ENCODE measurements around the gene CYP26C1. TPM values are rescaled to one million over a fixed set of nuclear protein-coding genes. Genes with fewer than 3 reads are reported as not detected.

Gene CYP26C1
- total and polyA plus RNA-seq, 2 of the 13 experiments (the other 11 are each of a cell fraction or from before 2014, with no cell fraction given) = 0.02 TPM; not detected in 1

DNA sequence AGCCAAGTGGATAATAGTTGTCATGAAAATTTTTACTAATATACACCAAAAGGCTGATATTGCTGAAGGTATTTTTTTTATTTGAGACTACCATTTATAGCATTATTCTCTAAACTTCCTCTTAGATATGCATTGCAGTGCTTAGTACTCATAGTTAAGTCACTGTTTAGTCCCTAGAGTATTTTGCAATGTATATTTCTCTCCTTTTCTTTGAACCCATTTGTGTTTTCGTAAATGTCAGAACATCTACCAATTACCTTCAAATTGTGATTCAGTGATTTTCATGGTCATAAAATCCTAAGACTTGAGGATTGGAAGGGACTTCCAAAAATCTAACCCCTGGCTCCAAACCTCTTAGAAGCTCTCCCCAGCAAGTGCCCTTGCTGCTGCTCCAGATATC lies 21.5 kb upstream of the CYP26C1 start:
- in situ Hi-C loops (cut with HindIII; ENCODE audit: extremely low pct_ligation_motif_present, low pct_unique_long_range_greater_than_20kb) (no loop called here), intact Hi-C loops (cut with micrococcal nuclease; ENCODE audit: unreplicated experiment) (loop anchor here (1.0 to 10.0 kb wide), 2 partner anchors 33 to 144 kb away; no protein-coding TSS in a partner anchor)
- no peaks in the 10 kb centered on the region for H4K20me1 ChIP-seq (ENCODE audit: insufficient read depth, low read length)
- FAIRE-seq (no peak), DNase-seq (ENCODE audit: low spot score) (no peak), ATAC-seq (no peak)
- H3K36me3 ChIP-seq (replicated peaks in 1 of 2; ENCODE audit: control insufficient read depth in 1 of 2, insufficient read depth in 2 of 2, low read length in 2 of 2) = 0 out of 5 replicates have a peak, but pooled peaks cover 0 to 3% of the 10 kb centered on the region in 2 experiments
- H3K9me3 ChIP-seq (ENCODE audit: low read length) = no peaks in the 10 kb centered on the region
- TF ChIP-seq, protein P1, sequence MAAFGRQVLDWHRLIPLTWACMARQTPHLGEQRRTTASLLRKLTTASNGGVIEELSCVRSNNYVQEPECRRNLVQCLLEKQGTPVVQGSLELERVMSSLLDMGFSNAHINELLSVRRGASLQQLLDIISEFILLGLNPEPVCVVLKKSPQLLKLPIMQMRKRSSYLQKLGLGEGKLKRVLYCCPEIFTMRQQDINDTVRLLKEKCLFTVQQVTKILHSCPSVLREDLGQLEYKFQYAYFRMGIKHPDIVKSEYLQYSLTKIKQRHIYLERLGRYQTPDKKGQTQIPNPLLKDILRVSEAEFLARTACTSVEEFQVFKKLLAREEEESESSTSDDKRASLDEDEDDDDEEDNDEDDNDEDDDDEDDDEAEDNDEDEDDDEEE (CRISPR knock-in tag; IDR thresholded peaks at IDR 0.05) = no peak
- TF ChIP-seq SPEN (CRISPR knock-in tag; IDR thresholded peaks at IDR 0.05; ENCODE audit: low read depth) = no peak
- TF ChIP-seq ARNT2 (CRISPR knock-in tag; IDR thresholded peaks at IDR 0.05; ENCODE audit: low read depth) = no peak
- TF ChIP-seq KLF6 (CRISPR knock-in tag; IDR thresholded peaks at IDR 0.05) = no peak
- no peaks in the 10 kb centered on the region for H3K27me3 ChIP-seq (ENCODE audit: control insufficient read depth in 1 of 2, insufficient read depth in 2 of 2, low read length in 2 of 2)
- H3K27ac ChIP-seq (ENCODE audit: extremely low read length, insufficient read depth, low read length) = no peak overlapping the region
- no TSS peak for BruUV-seq (replicated peaks)
- POLR2A ChIA-PET = no interaction called here
- H3K4me3 ChIP-seq (replicated peaks in 1 of 3; ENCODE audit: insufficient read depth in 1 of 3, low read depth in 2 of 3, low read length in 3 of 3) = no peak overlapping the region
- no peaks in the 10 kb centered on the region for H3K79me2 ChIP-seq (ENCODE audit: insufficient read depth, low read length)
- H3K9ac ChIP-seq (ENCODE audit: insufficient read depth, low read depth, low read length) = no peak overlapping the region
- no peak overlapping the region for H3K4me2 ChIP-seq (ENCODE audit: low read depth, low read length)
- H2AFZ ChIP-seq (ENCODE audit: low read length) = no peak overlapping the region
- no peaks in the 10 kb centered on the region for H3K4me1 ChIP-seq (ENCODE audit: insufficient read depth, low read length)
- WGBS (ENCODE audit: low lambda C conversion rate) = 100% methylated on average over 1 of the region's 1 CpG
- CTCF ChIA-PET (ENCODE audit: low intra/inter-chr PET ratio, low total read pairs) = interaction anchor here (1.1 to 1.3 kb wide), 3 partner anchors 32 to 154 kb away, joined by 3 to 10 read pairs (median 3); no protein-coding TSS in a partner anchor

DNA sequence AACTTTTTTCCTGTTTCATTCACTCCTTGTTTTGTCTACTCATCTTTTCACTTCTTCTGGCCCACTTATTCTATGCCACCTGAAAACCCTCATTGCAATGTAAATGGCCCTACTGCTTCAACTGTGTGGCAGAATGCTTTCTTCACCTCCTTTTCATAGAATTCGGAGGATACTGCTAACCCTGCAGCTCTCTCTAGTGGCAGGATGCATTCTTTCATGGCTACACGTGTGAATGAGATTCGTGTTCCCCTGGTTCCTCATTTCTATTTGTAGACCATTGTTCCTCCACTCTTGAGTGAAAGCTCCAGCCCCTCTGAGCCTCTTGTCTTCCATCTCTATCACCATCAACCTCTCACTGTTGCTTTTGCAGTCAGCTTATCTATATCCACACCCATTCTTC lies 20.9 kb upstream of the CYP26C1 start:
- ChIA-PET POLR2A (no interaction called here), CTCF (ENCODE audit: low intra/inter-chr PET ratio, low total read pairs) (interaction anchor here (1.1 to 1.3 kb wide), 3 partner anchors 33 to 154 kb away, joined by 3 to 10 read pairs (median 3); no protein-coding TSS in a partner anchor)
- intact Hi-C loops (cut with micrococcal nuclease; ENCODE audit: unreplicated experiment) = loop anchor here (1.0 to 10.0 kb wide), 2 partner anchors 33 to 145 kb away; no protein-coding TSS in a partner anchor
- FAIRE-seq (no peak), DNase-seq (ENCODE audit: low spot score) (peak; percentile 31), ATAC-seq (peak; percentile 67)
- Histone ChIP-seq H3K9me3 (ENCODE audit: low read length) (no peaks in the 10 kb centered on the region), H3K79me2 (ENCODE audit: insufficient read depth, low read length) (no peaks in the 10 kb centered on the region), H4K20me1 (ENCODE audit: insufficient read depth, low read length) (no peaks in the 10 kb centered on the region), H3K4me1 (ENCODE audit: insufficient read depth, low read length) (no peaks in the 10 kb centered on the region), H3K36me3 (replicated peaks in 1 of 2; ENCODE audit: control insufficient read depth in 1 of 2, insufficient read depth in 2 of 2, low read length in 2 of 2) (0 out of 5 replicates have a peak, but pooled peaks cover 0 to 3% of the 10 kb centered on the region in 2 experiments), H3K27ac (ENCODE audit: extremely low read length, insufficient read depth, low read length) (no peak overlapping the region), H3K27me3 (ENCODE audit: control insufficient read depth in 1 of 2, insufficient read depth in 2 of 2, low read length in 2 of 2) (no peaks in the 10 kb centered on the region), H3K9ac (ENCODE audit: insufficient read depth, low read depth, low read length) (no peak overlapping the region), H2AFZ (ENCODE audit: low read length) (no peak overlapping the region), H3K4me2 (ENCODE audit: low read depth, low read length) (no peak overlapping the region), H3K4me3 (replicated peaks in 1 of 3; ENCODE audit: insufficient read depth in 1 of 3, low read depth in 2 of 3, low read length in 3 of 3) (no peak overlapping the region)
- WGBS (ENCODE audit: low lambda C conversion rate) = 49% methylated on average over 3 of the region's 3 CpGs
- no TSS peak for BruUV-seq (replicated peaks)
- in situ Hi-C loops (cut with HindIII; ENCODE audit: extremely low pct_ligation_motif_present, low pct_unique_long_range_greater_than_20kb) = no loop called here
- TF ChIP-seq EEA1 (CRISPR knock-in tag; IDR thresholded peaks at IDR 0.05; ENCODE audit: borderline replicate concordance) = no peak
- TF ChIP-seq, protein P2, sequence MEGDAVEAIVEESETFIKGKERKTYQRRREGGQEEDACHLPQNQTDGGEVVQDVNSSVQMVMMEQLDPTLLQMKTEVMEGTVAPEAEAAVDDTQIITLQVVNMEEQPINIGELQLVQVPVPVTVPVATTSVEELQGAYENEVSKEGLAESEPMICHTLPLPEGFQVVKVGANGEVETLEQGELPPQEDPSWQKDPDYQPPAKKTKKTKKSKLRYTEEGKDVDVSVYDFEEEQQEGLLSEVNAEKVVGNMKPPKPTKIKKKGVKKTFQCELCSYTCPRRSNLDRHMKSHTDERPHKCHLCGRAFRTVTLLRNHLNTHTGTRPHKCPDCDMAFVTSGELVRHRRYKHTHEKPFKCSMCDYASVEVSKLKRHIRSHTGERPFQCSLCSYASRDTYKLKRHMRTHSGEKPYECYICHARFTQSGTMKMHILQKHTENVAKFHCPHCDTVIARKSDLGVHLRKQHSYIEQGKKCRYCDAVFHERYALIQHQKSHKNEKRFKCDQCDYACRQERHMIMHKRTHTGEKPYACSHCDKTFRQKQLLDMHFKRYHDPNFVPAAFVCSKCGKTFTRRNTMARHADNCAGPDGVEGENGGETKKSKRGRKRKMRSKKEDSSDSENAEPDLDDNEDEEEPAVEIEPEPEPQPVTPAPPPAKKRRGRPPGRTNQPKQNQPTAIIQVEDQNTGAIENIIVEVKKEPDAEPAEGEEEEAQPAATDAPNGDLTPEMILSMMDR (CRISPR knock-in tag; IDR thresholded peaks at IDR 0.05) = peak; percentile 54
- peak; percentile 35 for TF ChIP-seq TEAD3 (CRISPR knock-in tag; optimal IDR thresholded peaks at IDR 0.05; ENCODE audit: borderline replicate concordance)
- TF ChIP-seq, protein P3, sequence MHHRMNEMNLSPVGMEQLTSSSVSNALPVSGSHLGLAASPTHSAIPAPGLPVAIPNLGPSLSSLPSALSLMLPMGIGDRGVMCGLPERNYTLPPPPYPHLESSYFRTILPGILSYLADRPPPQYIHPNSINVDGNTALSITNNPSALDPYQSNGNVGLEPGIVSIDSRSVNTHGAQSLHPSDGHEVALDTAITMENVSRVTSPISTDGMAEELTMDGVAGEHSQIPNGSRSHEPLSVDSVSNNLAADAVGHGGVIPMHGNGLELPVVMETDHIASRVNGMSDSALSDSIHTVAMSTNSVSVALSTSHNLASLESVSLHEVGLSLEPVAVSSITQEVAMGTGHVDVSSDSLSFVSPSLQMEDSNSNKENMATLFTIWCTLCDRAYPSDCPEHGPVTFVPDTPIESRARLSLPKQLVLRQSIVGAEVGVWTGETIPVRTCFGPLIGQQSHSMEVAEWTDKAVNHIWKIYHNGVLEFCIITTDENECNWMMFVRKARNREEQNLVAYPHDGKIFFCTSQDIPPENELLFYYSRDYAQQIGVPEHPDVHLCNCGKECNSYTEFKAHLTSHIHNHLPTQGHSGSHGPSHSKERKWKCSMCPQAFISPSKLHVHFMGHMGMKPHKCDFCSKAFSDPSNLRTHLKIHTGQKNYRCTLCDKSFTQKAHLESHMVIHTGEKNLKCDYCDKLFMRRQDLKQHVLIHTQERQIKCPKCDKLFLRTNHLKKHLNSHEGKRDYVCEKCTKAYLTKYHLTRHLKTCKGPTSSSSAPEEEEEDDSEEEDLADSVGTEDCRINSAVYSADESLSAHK (CRISPR knock-in tag; IDR thresholded peaks at IDR 0.05; ENCODE audit: borderline replicate concordance) = no peak
- TF ChIP-seq CEBPB (IDR thresholded peaks at IDR 0.05; ENCODE audit: borderline replicate concordance, low read depth, low read length) = no peak
- TF ChIP-seq RAD21 (CRISPR knock-in tag; IDR thresholded peaks at IDR 0.05) = peak; percentile 61
- TF ChIP-seq, protein P4, sequence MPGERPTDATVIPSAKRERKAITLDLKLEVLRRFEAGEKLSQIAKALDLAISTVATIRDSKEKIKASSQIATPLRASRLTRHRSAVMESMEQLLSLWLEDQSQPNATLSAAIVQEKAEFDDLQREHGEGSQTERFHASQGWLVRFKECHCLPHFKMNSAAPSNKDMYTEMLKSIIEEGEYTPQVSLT (CRISPR knock-in tag; IDR thresholded peaks at IDR 0.05; ENCODE audit: borderline replicate concordance, low read depth) = no peak
- TF ChIP-seq REL (CRISPR knock-in tag; conservative IDR thresholded peaks at IDR 0.05) = no peak
